Immature natural killer cell (primary cell): ENCODE measurements around the gene TBL1X. TPM values are rescaled to one million over a fixed set of nuclear protein-coding genes. Genes with fewer than 3 reads are reported as not detected.
A peak's percentile ranks its signal among the peaks of the same experiment; 100 is the strongest.

Experiments used
- DNase-seq, 3 donors: peaks; one replicate each; pipeline ENCODE4 v3.0.0; 2022; ENCODE audit warnings: mixed read lengths in 1 of 3
- H3K27ac Mint-ChIP-seq, 6 donors: one replicate each; pipeline ENCODE4 v1.8.0; 2020; ENCODE audit warnings: mixed read lengths in 6 of 6, mild to moderate bottlenecking in 5 of 6, inconsistent platforms in 4 of 6, moderate library complexity in 3 of 6
- H3K27me3 Mint-ChIP-seq, 3 donors: one replicate each; pipeline ENCODE4 v1.8.0; 2020 to 2021; ENCODE audit warnings: low read depth in 3 of 3, mild to moderate bottlenecking in 3 of 3, mixed read lengths in 3 of 3, moderate library complexity in 3 of 3, inconsistent platforms in 1 of 3
- H3K36me3 Mint-ChIP-seq, 3 donors: one replicate each; pipeline ENCODE4 v1.8.0; 2020; ENCODE audit warnings: mixed read lengths in 3 of 3, inconsistent platforms in 2 of 3, mild to moderate bottlenecking in 2 of 3
- H3K4me1 Mint-ChIP-seq, 2 donors: one replicate each; pipeline ENCODE4 v1.8.0; 2020; ENCODE audit warnings: inconsistent platforms in 2 of 2, mild to moderate bottlenecking in 2 of 2, mixed read lengths in 2 of 2, moderate library complexity in 1 of 2
- H3K4me3 Mint-ChIP-seq, 5 donors: one replicate each; pipeline ENCODE4 v1.8.0; 2020; ENCODE audit warnings: mild to moderate bottlenecking in 5 of 5, mixed read lengths in 5 of 5, inconsistent platforms in 3 of 5, moderate library complexity in 3 of 5
- H3K9me3 Mint-ChIP-seq, 6 donors: one replicate each; pipeline ENCODE4 v1.8.0; 2020; ENCODE audit warnings: mild to moderate bottlenecking in 6 of 6, mixed read lengths in 6 of 6, inconsistent platforms in 4 of 6, moderate library complexity in 3 of 6
- polyA plus RNA-seq, 3 donors: library from polyadenylated mRNA; unstranded; fragments of 300-500 nt; fragmentation: Illumina TruSeq; gene quantifications; one replicate each; pipeline ENCODE4 v1.2.3, GENCODE V29; 2021

The TBL1X gene
- polyA plus RNA-seq, 3 donors from 2014 or later: 6.4 to 12.6 (median 9.9) TPM

DNA sequence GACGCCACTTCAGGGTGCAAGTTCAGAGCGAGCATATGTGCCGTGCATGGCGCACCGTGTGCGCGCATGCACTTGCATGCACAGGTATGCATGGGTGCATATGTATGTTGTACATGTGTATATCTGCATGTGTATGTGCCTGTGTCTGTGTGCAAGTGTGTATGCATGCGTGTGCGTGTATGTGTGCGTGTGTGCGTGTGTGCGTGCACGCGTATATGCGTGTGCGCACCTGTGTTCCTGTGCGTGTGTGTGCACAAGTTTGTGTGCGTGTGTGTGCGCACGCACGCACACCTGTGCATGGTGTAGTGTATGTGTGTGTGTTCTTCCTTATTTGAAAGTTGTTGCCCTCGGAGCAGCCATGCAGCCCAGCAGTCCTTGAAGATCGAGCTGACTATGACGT lies 224.0 kb downstream of the TBL1X start:
- Mint-ChIP-seq H3K36me3 (peaks cover 0 to 29% (median 6%) of the 10 kb centered on the region in 3 donors), H3K27ac (no peak overlapping the region), H3K9me3 (no peaks in the 10 kb centered on the region), H3K27me3 (peaks cover 0 to 4% (median 2%) of the 10 kb centered on the region in 3 donors), H3K4me1 (no peaks in the 10 kb centered on the region), H3K4me3 (no peak overlapping the region)
- no peak for DNase-seq

DNA sequence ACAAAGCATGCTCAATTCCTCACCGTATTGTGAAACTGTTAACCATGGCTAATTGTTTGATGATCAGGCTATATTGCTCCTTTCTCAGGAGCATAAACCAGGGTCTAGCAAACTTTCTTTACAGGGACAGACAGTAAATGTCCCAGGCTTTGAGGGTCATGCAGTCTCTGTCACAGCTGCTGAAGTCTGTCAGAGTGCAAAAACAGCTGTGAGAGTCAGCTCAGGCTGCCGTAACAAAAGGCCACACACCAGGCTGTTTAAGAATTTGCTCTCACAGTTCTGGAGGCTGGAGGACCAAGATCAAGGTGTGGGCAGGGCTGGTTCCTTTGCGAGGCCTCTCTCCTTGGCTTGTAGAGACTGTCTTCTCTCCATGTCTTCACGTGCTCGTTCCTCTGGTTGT lies 225.2 kb downstream of the TBL1X start:
- no peak overlapping the region for H3K4me3 Mint-ChIP-seq
- no peaks in the 10 kb centered on the region for H3K9me3 Mint-ChIP-seq
- no peak overlapping the region for H3K27ac Mint-ChIP-seq
- H3K4me1 Mint-ChIP-seq: no peaks in the 10 kb centered on the region
- DNase-seq: no peak
- peaks cover 2 to 28% (median 6%) of the 10 kb centered on the region in 3 donors for H3K36me3 Mint-ChIP-seq
- peaks cover 0 to 4% (median 2%) of the 10 kb centered on the region in 3 donors for H3K27me3 Mint-ChIP-seq

DNA sequence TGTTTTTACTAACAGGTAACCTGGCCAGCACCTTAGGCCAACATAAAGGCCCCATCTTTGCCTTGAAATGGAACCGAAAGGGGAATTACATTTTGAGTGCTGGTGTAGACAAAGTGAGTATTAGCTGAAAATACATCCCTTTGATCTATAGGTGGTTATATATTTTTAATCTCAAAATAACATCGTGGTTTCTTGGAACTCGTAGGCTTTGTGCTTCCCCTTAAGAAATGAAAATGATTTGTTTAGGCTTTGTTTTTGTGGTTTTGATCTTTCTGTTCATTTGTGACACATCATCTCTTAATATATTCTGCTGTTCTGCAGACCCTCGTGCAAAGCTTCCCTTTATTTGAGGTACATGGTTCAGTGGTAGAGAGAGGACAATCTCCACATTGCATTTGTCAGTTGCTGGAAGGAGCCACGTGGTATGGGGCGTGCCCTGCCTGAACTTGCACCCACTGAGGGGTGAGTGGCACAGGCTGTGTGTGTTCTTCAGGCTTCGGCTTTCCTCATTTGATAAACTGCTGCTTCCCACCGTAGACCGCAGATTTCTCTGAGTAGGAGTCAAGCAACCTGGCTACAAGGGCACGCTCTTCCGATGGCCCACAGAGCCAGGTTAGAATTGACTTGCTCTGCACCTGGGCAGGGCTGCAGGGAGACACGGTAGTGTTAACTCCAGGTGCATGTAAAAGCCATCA lies 228.6 kb downstream of the TBL1X start:
- Mint-ChIP-seq H3K27ac (no peak overlapping the region), H3K36me3 (peaks cover 3 to 26% (median 6%) of the 10 kb centered on the region in 3 donors), H3K4me3 (no peak overlapping the region), H3K27me3 (peaks cover 0 to 4% (median 0%) of the 10 kb centered on the region in 3 donors), H3K9me3 (no peaks in the 10 kb centered on the region), H3K4me1 (no peaks in the 10 kb centered on the region)
- no peak for DNase-seq

DNA sequence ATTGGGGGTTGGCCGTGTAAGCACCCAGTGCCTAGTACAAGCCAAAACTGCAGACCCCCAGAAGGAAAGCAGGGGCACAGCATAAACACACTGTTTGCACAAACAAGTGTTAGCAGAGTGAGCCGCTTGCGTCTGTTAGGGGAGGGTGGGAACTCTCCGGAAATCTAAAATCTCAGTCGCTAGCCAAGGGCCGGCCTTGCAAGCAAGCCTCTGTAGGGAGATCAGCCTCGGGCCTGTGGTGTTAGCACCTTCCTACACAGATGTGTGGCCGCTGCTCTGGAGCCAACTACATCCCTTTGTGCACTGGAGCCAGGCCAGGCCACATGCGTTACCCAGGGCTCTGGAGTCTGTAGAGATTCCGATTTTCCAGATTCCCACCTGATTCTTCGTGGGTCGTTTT lies 233.7 kb downstream of the TBL1X start:
- no peak for DNase-seq
- peaks cover 3 to 21% (median 17%) of the 10 kb centered on the region in 3 donors for H3K36me3 Mint-ChIP-seq
- no peaks in the 10 kb centered on the region for H3K9me3 Mint-ChIP-seq
- no peaks in the 10 kb centered on the region for H3K4me1 Mint-ChIP-seq
- no peak overlapping the region for H3K4me3 Mint-ChIP-seq
- H3K27ac Mint-ChIP-seq: no peak overlapping the region
- peaks cover 0 to 3% (median 0%) of the 10 kb centered on the region in 3 donors for H3K27me3 Mint-ChIP-seq

DNA sequence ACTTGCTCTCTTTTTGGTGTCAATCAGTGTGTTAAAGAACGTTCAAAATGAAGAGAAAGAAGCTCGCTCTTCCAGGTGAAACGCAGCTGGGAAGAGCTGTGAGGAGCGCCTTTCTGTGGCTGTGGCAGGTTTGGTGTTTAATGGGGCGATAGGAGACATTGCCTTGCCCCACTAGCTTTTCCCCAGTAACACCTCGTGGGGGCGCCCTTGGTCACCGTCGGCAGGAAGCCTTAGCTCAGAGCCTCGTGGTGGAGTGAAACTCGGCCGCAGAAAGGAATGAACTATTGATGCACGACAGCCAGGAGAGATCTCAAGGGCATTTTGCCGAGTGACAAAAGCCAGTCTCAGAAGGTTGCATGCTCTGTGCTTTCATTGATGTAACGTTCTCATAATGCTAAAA lies 235.7 kb downstream of the TBL1X start:
- no peaks in the 10 kb centered on the region for H3K4me1 Mint-ChIP-seq
- H3K9me3 Mint-ChIP-seq: no peaks in the 10 kb centered on the region
- peaks cover 0 to 3% (median 0%) of the 10 kb centered on the region in 3 donors for H3K27me3 Mint-ChIP-seq
- no peak overlapping the region for H3K4me3 Mint-ChIP-seq
- no peak overlapping the region for H3K27ac Mint-ChIP-seq
- no peak for DNase-seq
- H3K36me3 Mint-ChIP-seq: peaks cover 9 to 25% (median 17%) of the 10 kb centered on the region in 3 donors

DNA sequence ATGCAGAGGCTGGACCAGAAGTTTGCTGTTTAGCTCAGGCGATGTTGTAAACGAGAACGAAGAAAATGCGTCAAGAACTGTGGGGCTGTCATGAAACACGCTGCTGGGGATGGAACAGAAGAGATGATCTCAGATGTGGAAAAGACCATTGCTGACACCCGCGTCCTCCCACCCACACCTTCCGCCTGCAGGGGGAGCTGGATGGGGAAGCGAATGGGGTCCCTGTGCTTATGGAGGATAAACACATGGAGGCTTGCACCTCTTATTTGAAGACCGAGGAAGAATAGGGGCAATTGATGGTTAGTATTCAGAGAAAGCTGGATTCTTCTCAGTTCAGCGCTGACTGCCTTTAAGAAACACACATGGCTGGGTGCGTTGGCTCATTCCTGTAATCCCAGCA lies 236.9 kb downstream of the TBL1X start:
- no peak for DNase-seq
- no peak overlapping the region for H3K4me3 Mint-ChIP-seq
- H3K27me3 Mint-ChIP-seq: peaks cover 3% of the 10 kb centered on the region in 3 donors
- peaks cover 8 to 18% (median 17%) of the 10 kb centered on the region in 3 donors for H3K36me3 Mint-ChIP-seq
- H3K4me1 Mint-ChIP-seq: no peaks in the 10 kb centered on the region
- no peaks in the 10 kb centered on the region for H3K9me3 Mint-ChIP-seq
- H3K27ac Mint-ChIP-seq: no peak overlapping the region

DNA sequence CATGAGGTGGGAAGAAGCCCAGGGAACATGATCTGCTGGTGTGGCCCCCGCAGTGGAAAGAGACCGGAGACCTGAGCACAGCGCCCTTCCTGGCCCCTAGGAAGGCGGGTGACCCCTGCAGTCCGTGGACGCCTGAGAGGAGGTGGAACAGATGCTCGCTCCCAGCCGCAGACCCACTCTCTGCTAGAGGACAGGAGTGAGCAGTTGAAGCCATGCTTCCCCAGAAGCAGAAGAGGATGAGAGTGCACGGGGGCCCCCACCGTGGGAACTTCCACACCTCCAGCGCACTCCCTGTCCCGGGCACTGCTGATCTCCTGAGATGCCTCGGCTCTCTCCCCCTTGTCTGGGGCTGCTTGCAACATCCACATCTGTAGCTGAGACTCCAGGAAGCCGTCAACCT lies 238.5 kb downstream of the TBL1X start:
- Mint-ChIP-seq H3K27me3 (peaks cover 3% of the 10 kb centered on the region in 3 donors), H3K27ac (no peak overlapping the region), H3K4me3 (no peak overlapping the region), H3K36me3 (peaks cover 6 to 17% (median 16%) of the 10 kb centered on the region in 3 donors), H3K4me1 (no peaks in the 10 kb centered on the region), H3K9me3 (no peaks in the 10 kb centered on the region)
- no peak for DNase-seq

DNA sequence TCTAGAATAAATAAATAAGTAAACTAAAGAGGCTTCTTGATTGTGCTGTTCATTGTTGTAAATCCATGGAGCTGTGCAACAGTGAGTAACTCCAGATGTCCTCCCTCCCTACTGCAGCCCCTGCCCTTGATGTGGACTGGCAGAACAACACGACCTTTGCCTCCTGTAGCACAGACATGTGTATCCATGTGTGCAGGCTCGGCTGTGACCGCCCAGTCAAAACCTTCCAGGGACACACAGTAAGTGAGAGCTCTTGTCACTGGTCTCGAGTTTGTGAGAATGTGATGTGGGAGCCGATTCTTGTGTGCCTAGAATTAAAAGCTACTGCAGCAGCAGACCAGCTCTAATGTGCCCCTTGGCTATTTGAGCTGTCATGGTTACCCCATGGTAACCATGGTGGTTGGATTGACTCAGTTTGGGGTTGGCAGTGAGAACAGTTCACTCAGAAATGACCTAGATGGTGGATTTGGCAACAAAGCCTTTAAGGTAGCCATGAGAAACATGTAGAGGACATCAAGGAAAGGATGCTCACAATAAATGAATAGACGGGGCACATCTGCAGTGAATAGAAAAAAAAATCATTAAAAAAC lies 240.1 kb downstream of the TBL1X start:
- Mint-ChIP-seq H3K4me3 (no peak overlapping the region), H3K9me3 (no peaks in the 10 kb centered on the region), H3K4me1 (peaks cover 6 to 8% of the 10 kb centered on the region in 2 donors), H3K36me3 (peaks cover 6 to 17% (median 10%) of the 10 kb centered on the region in 3 donors), H3K27ac (peak overlapping the region in 1 of 6 donors; percentile 35), H3K27me3 (peaks cover 3% of the 10 kb centered on the region in 3 donors)
- no peak for DNase-seq

DNA sequence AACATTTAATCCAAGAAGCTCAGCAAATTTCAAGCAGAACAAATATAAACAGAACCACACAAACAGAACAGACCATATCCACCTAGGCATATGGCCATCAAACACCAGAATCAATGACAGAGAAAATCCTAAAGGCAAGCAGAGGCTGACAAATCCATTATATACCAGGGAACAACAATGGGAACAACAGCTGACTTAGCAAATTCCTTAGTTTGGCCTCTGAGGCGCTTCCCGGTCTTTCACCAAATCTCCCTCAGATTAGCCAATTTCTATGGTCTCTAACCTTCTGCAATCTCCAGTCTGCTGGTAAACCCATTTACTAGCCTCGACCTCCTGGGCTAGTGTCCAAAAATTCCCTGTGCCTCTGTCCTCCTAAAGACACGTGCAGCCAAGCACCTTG lies 241.6 kb downstream of the TBL1X start:
- H3K4me3 Mint-ChIP-seq: no peak overlapping the region
- peaks cover 6 to 8% of the 10 kb centered on the region in 2 donors for H3K4me1 Mint-ChIP-seq
- peaks cover 3 to 4% (median 3%) of the 10 kb centered on the region in 3 donors for H3K27me3 Mint-ChIP-seq
- H3K9me3 Mint-ChIP-seq: no peaks in the 10 kb centered on the region
- peak overlapping the region in 1 of 6 donors; percentile 20 for H3K27ac Mint-ChIP-seq
- peaks cover 6 to 17% (median 11%) of the 10 kb centered on the region in 3 donors for H3K36me3 Mint-ChIP-seq
- DNase-seq: no peak

DNA sequence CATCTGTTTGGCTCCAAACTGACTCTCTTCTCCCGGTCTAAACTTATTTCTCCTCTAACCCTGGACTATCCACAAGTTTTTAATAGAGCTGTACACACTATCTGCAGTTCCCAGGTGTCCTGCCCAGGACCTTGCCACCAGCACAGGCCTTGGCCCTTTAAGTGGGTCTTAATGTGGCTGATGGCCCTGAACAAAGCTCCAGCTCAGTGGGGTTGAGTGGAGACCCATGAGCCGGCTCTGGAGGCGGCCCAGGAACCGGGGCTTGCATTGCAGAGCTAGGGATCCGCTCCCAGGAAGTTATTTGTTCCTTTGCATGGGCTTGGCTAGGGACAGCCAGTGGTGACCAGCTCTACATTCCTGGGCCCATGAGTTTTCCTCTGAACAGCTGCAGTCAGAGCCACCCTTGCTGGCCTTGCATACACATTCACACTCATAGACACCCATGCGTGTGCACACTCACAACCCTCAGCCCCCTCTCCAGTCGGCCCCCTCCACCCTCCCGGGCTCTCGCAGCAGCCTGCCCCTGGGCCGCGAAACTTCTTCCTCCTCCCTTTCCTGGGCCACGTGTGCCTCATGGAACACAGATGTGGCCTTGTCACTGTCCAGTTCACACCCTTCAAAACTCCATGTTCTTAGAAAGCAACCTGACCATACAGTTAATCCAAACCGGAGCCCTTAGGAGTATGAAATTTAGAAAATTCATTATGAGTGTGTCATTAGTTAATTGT lies 242.6 kb downstream of the TBL1X start:
- no peak overlapping the region for H3K27ac Mint-ChIP-seq
- H3K36me3 Mint-ChIP-seq: peaks cover 6 to 11% (median 11%) of the 10 kb centered on the region in 3 donors
- H3K27me3 Mint-ChIP-seq: peaks cover 0 to 6% (median 3%) of the 10 kb centered on the region in 3 donors
- H3K9me3 Mint-ChIP-seq: no peaks in the 10 kb centered on the region
- peaks cover 6 to 8% of the 10 kb centered on the region in 2 donors for H3K4me1 Mint-ChIP-seq
- DNase-seq: no peak
- no peak overlapping the region for H3K4me3 Mint-ChIP-seq

DNA sequence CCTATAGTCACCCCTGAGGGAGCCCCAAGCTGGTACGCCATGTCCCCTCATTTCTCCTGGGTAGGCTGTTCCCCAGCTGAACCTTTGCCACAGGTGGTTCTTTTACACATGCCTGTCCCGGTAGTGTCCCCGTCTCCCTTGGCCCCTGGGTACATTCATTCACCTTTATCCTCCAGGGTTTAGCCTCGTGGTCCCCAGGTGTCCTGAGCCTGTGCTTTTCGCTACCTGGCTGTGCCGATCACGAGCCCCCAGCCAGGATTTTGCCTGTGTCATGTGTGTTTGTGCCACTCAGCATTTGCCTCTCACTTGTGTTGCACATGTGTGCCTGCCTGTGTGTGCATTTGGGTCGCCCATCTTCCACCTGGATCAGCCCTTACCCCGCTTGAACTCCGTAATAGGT lies 243.2 kb downstream of the TBL1X start:
- no peak overlapping the region for H3K4me3 Mint-ChIP-seq
- no peaks in the 10 kb centered on the region for H3K9me3 Mint-ChIP-seq
- H3K4me1 Mint-ChIP-seq: peaks cover 6 to 8% of the 10 kb centered on the region in 2 donors
- DNase-seq: no peak
- peak overlapping the region in 1 of 6 donors; percentile 41 for H3K27ac Mint-ChIP-seq
- H3K36me3 Mint-ChIP-seq: peaks cover 6 to 13% (median 6%) of the 10 kb centered on the region in 3 donors
- peaks cover 2 to 6% (median 3%) of the 10 kb centered on the region in 3 donors for H3K27me3 Mint-ChIP-seq

DNA sequence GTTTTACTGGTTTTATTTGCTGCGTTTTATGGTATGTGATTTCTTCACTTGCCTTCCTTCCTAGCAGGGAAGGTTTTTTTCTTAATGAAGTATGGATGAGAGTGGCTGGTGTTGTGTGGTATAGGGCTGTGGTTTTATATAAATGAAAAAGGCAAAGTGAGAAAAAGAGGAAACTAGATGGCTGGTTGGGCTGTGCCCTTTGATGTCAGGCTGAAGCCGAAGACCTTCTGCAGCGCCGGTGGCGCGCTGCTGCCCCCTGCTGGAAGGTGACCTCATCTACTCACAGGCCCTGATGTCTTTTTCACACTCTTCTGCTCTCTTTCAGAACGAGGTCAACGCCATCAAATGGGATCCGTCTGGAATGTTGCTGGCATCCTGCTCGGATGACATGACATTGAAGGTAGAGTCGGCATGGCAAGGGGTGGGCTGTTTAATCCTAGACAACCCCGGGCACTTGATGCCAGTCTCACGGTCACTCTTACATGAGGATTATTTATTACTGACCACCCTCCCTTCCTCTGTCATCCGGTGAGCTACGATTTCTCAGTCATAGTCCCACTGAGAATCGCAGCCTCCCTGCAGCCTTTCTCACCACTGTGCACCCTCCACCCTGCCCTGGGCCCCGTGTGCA lies 244.2 kb downstream of the TBL1X start:
- H3K4me3 Mint-ChIP-seq: peak overlapping the region in 1 of 5 donors; percentile 4
- peak; percentile 66 to 79 (median 74) for DNase-seq
- peaks cover 6 to 8% of the 10 kb centered on the region in 2 donors for H3K4me1 Mint-ChIP-seq
- no peaks in the 10 kb centered on the region for H3K9me3 Mint-ChIP-seq
- H3K36me3 Mint-ChIP-seq: peaks cover 5 to 14% (median 7%) of the 10 kb centered on the region in 3 donors
- H3K27ac Mint-ChIP-seq: peak overlapping the region in 2 of 6 donors; percentile 25 to 64
- peaks cover 2 to 6% (median 3%) of the 10 kb centered on the region in 3 donors for H3K27me3 Mint-ChIP-seq

DNA sequence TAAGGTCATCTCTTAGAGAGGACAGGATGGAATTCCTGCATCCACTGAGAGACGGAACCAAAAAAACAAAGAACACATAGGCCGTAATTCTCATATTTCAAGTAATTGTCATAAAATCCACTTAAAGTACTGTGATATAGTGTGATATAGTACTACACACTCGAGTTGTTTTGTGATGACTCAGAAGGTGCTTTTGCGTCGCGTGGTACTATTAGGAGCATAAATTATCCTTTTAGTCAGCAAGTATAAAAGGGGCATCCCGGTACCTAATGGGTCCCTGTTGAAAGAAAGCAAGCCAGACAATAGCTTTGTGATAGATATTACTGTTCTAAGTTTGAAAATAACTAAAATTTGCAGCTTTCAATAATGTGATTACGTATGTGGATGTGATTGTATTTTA lies 245.5 kb downstream of the TBL1X start:
- H3K27ac Mint-ChIP-seq: no peak overlapping the region
- DNase-seq: no peak
- peaks cover 2 to 6% (median 3%) of the 10 kb centered on the region in 3 donors for H3K27me3 Mint-ChIP-seq
- H3K9me3 Mint-ChIP-seq: no peaks in the 10 kb centered on the region
- H3K4me1 Mint-ChIP-seq: peaks cover 6 to 8% of the 10 kb centered on the region in 2 donors
- no peak overlapping the region for H3K4me3 Mint-ChIP-seq
- peaks cover 4 to 10% (median 5%) of the 10 kb centered on the region in 3 donors for H3K36me3 Mint-ChIP-seq
